GM19043 (cell line): ENCODE measurements around the gene LZTS3.
A peak's percentile ranks its signal among the peaks of the same experiment; 100 is the strongest.
"Not testable (repeated sequence)": the region's sequence is repeated elsewhere in the genome, so short reads cannot be mapped to it uniquely, and the experiment has no call there.

Source experiments
- ATAC-seq: cut with Tn5 transposase; IDR thresholded peaks from one replicate; pipeline ENCODE4 v1.9.1; 2021; ENCODE audit warnings: low read depth; ENCODE audit not compliant: unreplicated experiment

LZTS3 gene

GRCh38 chr20:3172933-3173609 lies at the start of gene LZTS3:
Gene LZTS3, minus strand, starts transcription at chr20:3173549. Its CDS starts 6,386 bp downstream, at chr20:3167163.
- ATAC-seq = peak; percentile 32

- ATAC-seq = no peak
Measured at GRCh38 chr20:3221398-3222226, 48.3 kb upstream of the LZTS3 start.

GRCh38 chr20:3218307-3218988 lies 45.1 kb upstream of the LZTS3 start:
- no peak for ATAC-seq

GRCh38 chr20:3215359-3215917 lies 42.1 kb upstream of the LZTS3 start:
- not testable (repeated sequence) for ATAC-seq

GRCh38 chr20:3213226-3213625 lies 39.9 kb upstream of the LZTS3 start:
- ATAC-seq = no peak

- no peak for ATAC-seq
Measured at GRCh38 chr20:3210346-3210745, 37.0 kb upstream of the LZTS3 start.

GRCh38 chr20:3209946-3210317 lies 36.6 kb upstream of the LZTS3 start:
- no peak for ATAC-seq

- ATAC-seq = no peak
Measured at GRCh38 chr20:3209257-3209945, 36.1 kb upstream of the LZTS3 start, which contains the start of gene ITPA. Gene ITPA, plus strand, starts transcription at chr20:3209498. Its CDS starts 54 bp downstream, at chr20:3209552.

GRCh38 chr20:3208786-3209256 lies 35.5 kb upstream of the LZTS3 start:
- no peak for ATAC-seq

- peak; percentile 86 for ATAC-seq
Measured at GRCh38 chr20:3204124-3204794, 30.9 kb upstream of the LZTS3 start, which contains the start of gene DDRGK1. Gene DDRGK1, minus strand, starts transcription at chr20:3204682. Its CDS starts 55 bp downstream, at chr20:3204627.

- ATAC-seq = no peak
Measured at GRCh38 chr20:3203315-3204123, 30.2 kb upstream of the LZTS3 start.

GRCh38 chr20:3202965-3203314 lies 29.6 kb upstream of the LZTS3 start:
- no peak for ATAC-seq

- ATAC-seq = no peak
Measured at GRCh38 chr20:3199976-3200755, 26.8 kb upstream of the LZTS3 start.

- ATAC-seq = no peak
Measured at GRCh38 chr20:3199206-3199605, 25.9 kb upstream of the LZTS3 start.

- no peak for ATAC-seq
Measured at GRCh38 chr20:3195590-3196237, 22.4 kb upstream of the LZTS3 start.

GRCh38 chr20:3194617-3195280 lies 21.4 kb upstream of the LZTS3 start:
- no peak for ATAC-seq
